GM18907 (cell line): Measurements from ENCODE around the gene LAMB4.

Experiments used
- ATAC-seq: cut with Tn5 transposase; IDR thresholded peaks from one replicate; pipeline ENCODE4 v1.9.1; 2021; ENCODE audit warnings: mild to moderate bottlenecking, moderate library complexity; ENCODE audit not compliant: unreplicated experiment

LAMB4 gene

DNA sequence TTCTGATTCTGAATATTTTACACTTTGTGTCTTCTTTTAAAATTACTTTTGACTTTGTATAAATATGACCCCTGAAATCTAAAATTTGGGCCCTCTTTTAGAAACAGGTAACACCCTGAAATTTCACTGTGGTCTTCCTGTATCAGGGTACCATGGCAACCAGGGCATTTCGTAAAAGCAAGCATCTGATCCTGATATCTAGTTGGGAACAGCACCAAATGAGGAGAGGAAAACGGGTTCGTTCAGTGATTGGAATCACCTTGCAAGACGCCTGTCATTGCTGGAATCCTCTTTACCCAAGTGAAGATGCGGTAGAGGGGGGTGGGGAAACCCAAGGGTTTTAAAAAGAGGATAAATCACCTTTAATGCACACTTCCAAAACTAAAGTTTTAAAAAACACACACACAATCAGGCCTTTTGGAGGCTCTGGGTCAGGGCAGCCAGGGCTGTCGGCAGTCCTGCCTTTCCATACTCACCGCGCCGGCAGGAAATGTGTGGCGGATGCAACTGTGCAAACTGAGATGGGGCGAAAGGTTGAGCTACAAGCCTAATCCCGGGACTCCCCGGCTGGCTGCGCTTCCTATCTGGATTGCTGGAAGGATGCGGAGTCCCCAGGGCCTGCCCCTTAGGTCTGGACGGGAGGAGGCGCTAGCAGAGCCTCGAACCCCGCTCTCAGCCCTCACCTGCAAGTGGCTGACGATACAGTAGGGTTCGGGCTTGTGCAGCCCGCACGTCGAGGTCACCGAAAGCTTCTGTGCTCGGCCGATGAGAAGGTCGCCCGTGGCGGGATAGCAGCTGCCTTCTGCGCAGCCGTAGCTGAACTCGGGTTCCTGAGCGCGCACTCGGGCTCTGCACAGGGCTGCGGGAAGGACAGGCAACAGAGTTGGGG lies 129.0 kb downstream of the LAMB4 start:
- no peak for ATAC-seq

DNA sequence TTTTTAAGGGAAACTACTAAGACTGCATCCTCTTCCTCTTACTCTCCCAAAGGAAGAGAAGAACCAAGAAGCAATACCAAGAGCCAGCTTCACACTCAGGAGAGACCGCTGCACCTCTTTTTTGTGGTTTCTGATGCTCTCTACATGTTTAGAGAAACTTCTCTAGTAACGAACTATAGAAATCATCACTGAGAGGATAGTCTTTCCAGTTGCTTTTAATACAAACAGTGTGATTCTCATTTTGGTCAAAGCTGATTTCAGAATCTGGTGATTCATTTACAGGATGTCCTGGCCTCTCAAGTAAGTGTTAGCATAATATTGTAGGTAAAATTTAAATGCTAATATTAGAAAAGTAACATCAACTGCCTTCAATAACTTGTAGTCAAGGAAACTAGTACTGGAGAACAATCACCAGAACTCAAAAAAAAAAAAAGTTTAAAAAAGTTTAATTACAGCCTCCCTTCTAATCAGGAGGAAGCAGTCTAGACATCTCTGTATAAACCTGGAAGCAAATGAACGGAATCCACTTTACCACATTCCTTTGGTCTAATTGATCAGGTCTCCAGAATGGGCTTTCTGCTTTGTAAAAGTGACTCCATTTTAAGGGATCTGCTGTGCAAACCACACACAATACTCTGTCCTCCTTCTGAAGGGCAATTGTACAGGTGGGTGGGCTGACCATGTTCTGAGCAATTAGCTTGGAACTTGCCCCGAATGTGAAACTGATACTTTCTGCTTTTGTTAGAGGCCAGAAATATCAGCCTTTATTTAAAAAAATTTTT lies 130.2 kb downstream of the LAMB4 start:
- no peak for ATAC-seq

DNA sequence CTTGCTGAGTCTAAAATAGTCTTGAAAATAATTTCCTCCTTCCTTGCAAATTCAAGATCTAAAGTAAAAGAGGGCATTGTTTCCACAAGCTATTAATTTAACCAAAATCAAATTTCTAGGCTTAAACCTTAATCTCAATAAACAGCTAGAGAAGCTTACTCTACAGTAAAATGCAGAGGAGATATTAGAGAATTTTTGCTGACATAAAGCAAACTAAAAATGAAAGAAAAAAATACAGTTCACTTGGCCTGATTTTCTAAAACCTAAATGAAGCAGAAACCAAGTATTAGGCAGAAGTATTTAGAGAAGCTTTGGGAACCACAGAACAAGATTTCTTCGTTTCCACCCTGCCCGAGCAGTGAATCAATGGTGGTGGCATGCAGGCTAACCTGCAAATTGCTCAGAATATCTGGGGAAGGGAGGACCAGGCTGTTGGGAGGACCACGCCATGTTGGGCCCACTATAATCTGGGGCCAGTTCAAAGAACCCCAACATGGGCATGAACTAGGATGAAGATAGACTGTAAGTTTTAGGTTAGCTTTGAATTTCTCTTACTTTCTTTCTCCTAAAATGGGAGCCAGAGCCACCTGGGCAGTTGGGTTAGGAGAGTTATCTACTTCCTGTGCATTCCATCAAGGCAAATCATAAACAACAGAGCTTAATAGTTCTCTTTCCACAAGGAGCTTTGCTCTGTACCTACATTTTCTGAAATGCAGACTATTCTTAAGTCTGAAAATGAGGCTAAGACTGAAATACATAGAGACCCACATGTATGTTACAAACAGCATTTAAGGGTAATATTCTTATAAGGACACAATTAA lies 131.3 kb downstream of the LAMB4 start:
- ATAC-seq = no peak

DNA sequence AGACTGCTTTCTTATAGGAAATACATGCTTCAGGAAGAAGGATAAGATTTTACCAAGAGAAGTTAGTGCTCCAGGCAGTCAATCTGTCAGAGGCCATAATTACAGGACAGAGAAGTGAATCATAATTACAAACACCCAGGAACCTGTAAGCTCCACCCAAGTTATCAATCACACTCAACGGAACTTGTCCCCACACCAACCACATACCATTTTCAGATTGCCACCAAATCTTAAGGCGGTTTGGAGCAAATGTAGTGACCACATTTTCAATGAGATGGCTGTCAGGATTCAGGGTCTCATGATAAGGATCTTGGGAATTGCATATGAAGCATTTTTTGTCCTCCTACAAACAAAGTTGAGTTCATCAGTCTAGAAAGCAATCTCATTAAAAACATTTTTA lies 132.0 kb downstream of the LAMB4 start:
- ATAC-seq = no peak

DNA sequence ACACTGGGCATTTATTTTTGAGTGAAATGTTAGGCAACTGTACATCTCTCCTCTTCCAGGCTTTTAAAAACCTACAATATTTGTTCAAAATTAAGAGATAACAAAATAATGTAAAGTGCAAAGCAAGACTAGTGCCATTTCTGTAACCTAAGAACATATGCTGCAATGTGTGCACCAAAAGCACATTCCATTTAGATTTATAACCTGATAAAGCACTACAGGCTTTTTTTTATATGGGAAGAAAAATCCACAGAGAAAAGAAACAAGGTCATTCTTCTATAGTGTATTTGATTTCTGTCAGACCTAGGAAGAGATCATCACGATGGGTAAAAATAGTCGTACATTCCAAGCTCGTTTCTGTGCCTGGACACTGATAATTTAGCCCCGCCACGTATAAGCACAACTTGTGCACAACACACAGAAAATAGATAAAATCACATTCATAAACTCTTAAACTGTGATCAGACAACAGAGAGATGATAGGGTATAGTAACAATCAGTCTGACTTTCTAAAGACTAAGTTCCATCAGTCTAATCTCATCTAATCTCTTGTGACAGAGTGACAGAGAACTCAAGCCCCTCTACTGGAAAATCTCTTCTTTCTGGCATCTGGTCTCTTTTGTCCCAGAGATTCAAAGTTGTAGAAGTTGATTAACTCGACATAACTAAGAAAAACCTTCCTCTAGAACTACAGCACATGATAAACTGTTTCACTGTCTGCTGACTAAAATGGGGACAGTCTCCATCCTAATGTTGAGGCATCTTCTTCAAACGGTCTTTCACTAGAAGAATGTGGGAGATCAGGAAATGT lies 133.9 kb downstream of the LAMB4 start:
- no peak for ATAC-seq

DNA sequence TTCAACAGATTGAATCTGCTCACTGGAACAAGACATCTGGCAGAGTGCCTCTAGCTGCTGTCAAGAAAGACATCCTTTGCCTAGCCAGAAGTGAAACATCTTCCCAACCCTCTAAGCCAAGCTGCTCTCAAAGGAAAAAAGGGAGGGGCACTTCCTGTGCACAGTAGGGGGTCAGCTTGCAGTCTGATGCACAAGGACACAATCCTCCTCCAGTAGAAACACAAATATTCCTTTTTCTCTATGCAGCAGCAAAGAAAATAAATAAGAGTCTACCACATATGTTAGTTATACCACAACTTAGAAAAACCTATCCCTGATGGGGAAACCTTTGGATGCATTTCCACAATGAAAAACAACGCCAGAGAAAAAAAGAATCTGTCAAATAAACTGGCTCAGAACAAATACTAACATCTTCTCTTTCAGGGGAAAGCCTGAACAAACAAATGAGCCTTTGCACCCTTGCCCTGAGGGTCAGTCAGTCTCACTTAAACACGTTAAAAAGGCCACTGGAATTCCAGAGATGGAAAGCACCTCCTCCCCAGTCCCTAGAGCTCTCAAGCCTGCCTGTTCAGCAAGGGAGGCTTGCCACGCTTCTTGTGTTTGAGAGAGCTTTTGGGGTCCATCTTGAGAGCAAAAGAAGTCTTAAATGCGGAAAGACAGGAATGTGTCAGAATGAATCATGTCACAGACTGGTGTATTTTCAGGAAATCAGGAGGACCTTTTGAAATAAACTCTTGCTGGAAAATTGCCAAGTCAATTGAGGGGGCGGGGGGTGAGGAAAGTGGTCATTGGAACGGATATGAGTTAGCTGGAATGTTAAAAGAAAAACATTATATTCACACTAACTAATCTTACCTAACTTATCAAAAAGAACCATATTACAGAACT lies 134.7 kb downstream of the LAMB4 start:
- ATAC-seq = no peak

DNA sequence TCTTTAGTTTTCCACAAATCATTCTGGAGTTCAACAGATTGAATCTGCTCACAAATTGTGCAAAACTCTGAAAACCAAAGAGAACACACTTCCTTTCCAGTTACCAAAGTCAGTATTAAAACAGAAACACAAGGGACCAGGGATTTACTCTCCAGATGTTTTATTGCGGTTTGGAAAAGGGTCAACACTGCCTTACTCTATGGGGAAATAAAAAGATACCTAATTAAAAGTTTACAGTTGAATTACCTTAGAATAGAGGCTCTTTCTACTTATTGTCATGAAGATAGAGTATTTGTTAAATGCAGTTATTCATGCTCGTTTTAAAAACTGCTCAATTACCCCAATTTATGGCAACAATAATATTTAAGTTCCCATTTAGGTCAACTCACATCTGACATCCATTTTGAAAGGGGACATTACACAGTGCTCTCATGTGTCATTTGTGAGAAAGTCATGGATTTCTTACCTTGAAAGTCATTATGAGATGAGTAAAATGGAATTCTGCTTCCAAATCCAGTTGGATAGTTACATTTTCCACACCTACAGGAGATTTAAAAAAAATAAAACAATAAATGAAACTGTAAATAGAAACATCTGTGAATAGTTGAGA lies 135.6 kb downstream of the LAMB4 start:
- ATAC-seq = no peak

DNA sequence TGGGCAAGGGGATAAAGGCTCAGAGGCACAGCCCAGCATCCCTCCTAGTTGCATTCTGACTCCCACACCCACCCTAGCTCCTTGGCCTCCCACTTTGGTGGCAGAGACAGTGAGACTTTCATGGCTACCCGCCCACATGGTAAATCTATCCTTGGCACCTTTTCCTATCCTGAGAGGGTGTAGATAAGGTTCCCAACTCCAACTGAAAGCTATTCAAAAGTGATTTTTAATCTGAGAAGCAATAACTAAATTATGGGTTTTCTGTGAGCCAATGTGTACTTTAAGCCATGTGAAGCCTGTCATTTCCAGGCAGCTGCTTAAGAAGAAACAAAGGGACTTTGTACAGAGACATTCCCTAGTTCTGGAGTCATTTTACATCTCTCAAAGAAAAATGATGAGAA lies 136.3 kb downstream of the LAMB4 start:
- ATAC-seq = no peak

DNA sequence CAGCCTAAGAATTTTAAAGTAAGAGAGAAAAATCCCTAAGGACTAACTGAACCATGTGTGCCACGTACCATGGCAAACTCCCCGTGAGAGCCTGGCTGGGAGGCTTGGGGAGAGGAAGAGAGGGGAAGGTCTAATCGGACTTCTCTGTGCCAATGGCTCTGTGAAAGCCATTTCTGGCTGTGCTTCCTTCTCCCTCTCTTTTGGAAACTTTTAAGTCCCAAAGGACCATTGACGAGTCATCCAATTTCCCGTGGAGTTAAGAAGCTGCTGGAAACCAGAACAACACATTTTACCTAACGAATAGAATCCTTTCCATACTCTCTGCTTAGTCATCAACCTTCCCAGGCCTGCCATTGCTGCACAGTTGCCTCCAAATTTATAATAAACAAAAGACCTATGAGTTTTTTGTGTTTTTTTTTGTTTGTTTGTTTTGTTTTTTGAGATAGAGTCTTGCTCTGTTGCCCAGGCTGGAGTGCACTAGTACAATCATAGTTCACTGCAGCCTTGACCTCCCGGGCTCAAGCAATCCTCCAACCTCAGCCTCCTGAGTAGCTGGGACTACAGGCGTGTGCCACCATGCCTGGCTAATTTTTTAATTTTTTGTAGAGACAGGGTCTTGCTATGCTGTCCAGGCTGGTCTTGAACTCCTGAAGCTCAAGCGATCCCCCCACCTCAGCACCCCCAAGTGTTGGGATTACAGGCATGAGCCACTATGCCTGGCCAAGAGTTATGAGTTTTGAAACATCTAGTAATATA lies 140.4 kb downstream of the LAMB4 start:
- no peak for ATAC-seq

DNA sequence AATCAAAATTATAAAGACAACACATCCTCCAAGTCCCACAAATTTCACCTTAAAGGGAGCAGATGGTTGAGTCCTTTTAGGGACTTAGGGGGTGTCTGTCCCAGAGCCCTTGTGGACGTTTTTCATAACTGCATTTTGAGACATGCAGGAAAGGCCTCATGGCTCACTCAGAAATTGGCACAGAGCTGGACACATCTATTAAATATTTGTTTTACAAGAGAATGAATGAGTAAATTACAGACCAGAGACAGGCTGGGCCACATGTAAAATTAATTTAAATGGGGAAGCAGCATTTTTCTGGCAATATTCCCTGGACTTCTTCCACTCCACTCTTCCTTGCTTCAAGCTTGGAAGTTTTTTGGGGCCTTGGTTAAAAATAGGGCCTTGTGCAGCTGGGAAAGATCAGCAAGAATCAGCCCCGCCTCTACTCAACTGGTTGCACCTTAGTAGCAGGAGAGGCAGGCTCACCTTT lies 147.2 kb downstream of the LAMB4 start:
- ATAC-seq = no peak

DNA sequence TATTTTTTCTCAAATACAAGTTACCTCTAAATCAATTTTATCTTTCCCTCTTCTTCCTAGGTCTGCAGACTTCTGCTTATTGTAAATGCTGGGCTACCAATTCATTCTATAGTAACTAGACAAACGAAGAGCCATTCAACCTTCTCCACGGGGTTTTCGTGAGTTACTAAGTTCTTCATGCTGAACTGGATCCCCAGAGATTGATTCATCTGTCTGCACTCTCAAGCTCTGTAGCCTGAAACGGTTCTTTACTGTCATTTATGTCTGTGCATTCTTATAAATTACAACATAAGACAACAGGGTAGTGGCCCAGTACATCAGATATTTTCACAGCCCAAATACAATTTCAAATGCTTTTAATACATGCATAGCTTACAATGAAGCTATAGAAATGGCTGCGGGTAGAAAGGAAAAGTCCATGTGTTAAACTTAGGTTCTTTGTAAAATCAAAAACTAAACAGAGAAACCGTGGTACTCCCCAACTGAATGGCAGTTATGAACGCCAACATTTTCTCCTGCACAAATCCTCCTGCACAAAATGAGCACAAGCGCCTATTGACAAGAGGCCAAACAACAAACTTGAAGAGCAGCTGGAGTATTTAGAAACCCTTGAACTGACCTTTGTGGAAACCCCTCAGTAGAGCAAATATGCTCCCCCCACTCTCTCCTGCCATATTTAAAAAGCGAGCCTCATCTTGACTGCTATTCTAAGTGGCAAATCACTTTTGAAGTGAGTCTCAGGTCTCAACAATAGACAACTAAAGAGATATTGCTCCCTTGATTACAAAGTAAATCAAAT lies 147.9 kb downstream of the LAMB4 start:
- no peak for ATAC-seq

DNA sequence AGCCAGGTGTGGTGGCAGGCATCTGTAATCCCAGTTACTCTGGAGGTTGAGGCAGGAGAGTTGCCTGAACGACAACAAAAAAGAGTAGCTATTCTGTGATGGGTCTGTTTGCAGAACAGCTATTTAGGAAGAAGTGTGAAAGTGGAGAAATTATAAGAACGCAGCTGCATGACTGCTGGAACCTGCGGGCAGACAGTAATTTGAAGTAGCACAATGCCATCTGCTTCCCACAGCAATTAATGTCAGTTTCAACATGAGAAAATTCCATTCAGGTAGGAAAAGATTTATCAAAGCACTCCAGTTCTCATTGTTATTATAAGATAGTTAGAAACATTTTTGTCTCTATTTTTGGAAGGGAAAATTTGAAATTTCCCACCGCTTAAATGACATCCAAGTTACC lies 148.7 kb downstream of the LAMB4 start:
- ATAC-seq = no peak

DNA sequence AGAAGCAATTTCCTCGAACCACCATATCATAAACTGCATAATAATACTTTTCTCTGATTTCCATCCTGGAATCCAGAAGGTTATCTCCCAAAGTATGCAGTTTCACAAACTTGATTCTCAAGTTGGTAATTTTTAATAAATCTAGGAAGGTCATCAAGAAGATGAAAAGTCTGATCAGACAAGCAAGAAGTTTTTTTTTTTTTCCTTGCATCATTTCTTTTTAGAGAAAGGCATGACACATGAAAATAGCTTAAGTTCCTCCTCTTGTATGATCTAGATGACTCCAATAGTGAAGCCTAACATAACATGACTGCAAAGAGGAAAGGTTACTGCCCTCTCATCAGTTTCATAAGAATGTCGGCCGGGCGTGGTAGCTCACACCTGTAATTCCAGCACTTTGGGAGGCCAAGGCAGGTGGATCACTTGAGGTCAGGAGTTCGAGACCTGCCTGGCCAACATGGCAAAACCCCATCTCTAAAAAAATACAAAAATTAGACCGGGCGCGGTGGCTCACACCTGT lies 149.4 kb downstream of the LAMB4 start:
- ATAC-seq = no peak

DNA sequence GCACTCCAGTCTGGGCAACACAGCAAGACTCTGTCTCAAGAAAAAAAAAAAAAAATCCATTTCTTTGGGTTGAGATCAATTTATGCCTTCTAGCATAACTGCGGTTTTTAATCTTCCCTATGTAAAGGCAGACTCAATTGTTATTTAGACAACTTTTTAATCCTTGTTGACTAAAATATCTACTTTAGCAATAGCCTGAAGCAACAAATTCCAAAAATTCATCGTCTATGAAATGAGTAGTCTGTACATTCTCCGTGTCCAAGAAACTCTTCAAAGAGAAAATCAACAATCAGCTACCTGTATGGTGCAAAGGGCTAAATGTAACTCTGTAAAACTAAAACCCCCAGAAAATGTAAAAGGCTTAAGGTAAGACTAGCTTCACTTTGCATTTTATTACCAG lies 150.0 kb downstream of the LAMB4 start:
- ATAC-seq = no peak

DNA sequence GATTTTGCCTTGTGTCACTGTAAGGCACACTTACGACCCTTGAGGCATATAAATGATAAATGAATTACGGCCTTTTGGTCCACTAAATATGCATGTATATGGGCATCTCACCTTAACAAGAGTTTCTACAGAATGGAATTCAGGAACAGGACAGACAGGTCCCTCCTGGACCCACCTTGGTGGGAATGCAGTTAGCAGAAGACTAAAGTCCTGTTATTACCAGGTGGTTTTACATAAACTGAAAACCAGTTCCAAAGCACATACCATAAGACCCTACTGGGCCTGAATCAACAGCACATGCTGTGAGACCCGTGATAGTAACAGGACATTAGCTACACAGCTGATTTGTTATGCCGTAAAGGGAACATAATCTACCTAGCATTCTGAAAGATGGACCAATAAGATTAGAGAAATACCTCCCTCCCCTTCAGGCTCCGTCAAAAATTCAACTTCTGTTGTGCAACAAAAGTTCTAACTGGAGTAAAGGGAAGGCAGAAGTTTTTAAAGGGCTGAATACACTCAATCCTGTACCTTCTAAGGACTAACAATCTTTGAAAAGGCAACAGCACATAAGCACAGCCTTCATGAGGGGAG lies 151.2 kb downstream of the LAMB4 start:
- no peak for ATAC-seq

DNA sequence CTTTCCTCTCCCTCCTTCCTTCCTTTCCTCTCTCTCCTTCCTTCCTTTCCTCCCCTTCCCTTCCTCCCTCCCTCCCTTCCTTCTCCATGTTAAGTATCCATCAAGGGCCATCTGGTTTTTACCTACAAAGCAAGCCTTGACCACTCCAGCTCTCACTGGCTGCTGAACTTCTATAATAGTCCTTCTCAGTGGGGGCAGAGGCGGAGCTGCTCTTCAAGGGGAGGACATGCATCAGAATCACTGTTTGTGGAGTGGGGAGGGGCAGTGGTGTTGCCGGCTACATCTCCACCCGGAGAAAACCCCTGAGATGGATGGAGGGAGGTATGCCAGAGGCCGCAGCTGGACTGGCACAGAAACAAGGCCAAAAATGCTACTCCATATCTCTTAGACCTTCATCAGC lies 153.1 kb downstream of the LAMB4 start:
- no peak for ATAC-seq

DNA sequence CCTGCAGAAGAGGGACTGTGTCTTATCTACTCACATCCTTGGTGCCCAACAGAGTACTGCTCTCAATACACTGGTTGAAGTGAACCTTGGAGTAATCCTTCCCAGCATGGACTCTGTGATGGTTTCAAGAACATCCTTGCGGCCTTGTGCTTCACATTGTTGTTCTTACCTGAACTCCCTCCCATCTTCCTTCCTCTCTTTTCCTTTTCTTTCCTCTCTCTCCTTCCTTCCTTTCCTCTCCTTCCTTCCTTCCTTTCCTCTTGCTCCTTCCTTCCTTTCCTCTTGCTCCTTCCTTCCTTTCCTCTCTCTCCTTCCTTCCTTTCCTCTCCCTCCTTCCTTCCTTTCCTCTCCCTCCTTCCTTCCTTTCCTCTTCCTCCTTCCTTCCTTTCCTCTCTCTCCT lies 153.5 kb downstream of the LAMB4 start:
- no peak for ATAC-seq
